HG03378 (cell line): ENCODE measurements around the gene TAF11L9.
"Not testable (repeated sequence)": the region's sequence is repeated elsewhere in the genome, so short reads cannot be mapped to it uniquely, and the experiment has no call there.

Experiments
- ATAC-seq: cut with Tn5 transposase; IDR thresholded peaks from one replicate; pipeline ENCODE4 v1.9.1; 2021; ENCODE audit warnings: mild to moderate bottlenecking, moderate library complexity; ENCODE audit not compliant: unreplicated experiment

TAF11L9 gene

DNA sequence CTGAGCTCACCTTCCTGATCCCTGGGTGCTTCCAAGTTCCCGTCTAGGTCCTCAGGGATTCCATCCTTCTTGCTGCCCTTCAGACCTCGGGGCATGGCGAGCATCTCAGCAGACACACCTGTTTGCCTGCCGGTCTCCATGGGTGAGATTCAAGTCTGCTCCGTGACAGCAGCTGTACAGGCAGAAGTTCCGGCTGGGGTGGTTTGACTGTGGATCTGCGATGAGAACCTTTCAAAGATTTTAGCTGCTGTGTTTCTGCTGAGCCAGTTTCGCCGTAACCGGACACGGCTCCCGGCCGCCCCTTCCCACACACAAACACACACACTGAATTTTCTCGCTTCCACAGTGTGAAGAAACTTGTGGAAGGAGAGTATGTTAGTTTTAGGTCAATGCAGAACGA is at the start of gene TAF11L9:
Gene TAF11L9 (minus strand): TSS at position 140 of the 400 bp plus-strand sequence.
- ATAC-seq = not testable (repeated sequence)

DNA sequence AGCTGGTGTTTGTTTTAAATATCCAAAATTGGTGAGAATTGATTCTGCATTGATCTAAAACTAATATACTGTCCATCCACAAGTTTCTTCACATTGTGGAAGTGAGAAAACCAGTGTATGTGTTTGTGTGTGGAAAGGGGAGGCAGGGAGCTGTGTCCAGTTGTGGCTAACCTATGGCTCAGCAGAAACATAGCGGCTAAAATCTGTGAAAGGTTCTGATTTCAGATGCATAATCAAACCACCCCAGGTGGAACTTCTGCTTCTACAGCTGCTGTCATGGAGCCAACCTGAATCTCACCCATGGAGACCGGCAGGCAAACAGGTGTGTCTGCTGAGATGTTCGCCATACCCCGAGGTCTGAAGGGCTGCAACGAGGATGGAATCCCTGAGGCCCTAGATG is 40.0 kb upstream of the TAF11L9 start, which contains the start of gene TAF11L14:
Gene TAF11L14 (plus strand): TSS at position 301 of the 400 bp plus-strand sequence.
- no peak for ATAC-seq

DNA sequence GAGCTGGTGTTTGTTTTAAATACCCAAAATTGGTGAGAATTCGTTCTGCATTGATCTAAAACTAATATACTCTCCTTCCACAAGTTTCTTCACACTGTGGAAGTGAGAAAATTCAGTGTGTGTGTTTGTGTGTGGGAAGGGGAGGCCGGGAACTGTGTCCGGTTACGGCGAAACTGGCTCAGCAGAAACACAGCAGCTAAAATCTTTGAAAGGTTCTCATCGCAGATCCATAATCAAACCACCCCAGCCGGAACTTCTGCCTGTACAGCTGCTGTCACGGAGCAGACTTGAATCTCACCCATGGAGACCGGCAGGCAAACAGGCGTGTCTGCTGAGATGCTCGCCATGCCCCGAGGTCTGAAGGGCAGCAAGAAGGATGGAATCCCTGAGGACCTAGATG is 37.6 kb upstream of the TAF11L9 start, which contains the start of gene TAF11L13:
Gene TAF11L13 (plus strand): TSS at position 301 of the 400 bp plus-strand sequence.
- not testable (repeated sequence) for ATAC-seq

DNA sequence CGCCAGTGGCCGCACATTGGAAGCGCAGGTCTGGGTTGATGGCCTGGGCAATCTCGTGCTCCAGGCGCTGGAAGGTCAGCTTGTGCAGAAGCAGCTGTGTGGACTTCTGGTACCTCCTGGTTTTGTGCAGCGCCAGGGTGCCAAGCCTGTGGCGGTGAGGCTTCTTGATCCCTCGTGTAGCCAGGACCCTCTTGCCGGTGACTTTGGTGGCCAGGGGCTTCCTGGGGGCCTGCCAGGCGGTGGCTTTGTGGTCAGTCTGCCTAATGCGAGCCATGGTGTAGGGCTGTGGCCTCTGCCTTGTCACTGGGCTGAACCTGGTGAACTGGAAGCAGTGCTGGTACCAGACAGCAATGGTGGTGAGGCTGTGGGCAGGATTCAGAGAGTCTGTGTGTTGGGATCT is 31.5 kb upstream of the TAF11L9 start:
- no peak for ATAC-seq

DNA sequence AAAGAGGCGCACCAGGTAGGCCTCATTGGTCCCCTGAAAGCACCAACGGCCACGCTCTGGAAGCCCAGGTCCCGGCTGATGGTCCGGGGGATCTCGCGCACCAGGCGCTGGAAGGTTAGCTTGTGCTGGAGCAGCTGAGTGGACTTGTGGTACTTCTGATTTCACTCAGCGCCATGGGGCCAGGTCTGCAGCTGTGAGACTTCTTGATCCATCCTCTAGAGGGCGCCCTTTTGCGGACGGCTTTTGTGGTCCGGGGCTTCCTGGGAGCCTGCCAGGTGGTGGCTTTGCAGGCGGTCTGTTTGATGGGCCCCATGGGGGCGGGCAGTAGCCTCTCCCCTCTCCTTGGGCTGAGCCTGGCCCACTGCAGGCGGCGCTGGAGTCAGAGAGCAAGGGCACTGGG is 26.4 kb upstream of the TAF11L9 start:
- ATAC-seq = no peak

DNA sequence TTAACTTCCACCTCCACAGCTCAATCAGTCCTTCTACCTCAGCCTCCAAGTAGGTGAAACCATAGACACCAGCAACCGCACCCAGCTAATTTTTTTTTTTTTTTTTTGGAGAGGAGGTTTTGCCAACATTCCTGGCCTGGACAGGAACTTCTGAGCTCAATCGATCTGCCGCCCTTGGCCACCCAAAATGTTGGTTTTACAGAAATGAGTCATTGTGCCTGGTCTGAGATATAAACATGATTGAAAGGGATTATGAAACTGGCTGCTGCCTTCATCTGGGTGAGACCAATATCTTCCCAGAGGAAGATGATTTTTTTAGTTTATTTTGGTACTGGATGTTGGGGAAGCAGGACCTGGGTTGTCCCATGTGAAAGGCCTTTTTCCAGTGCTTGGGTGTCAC is 25.2 kb upstream of the TAF11L9 start:
- ATAC-seq = no peak

DNA sequence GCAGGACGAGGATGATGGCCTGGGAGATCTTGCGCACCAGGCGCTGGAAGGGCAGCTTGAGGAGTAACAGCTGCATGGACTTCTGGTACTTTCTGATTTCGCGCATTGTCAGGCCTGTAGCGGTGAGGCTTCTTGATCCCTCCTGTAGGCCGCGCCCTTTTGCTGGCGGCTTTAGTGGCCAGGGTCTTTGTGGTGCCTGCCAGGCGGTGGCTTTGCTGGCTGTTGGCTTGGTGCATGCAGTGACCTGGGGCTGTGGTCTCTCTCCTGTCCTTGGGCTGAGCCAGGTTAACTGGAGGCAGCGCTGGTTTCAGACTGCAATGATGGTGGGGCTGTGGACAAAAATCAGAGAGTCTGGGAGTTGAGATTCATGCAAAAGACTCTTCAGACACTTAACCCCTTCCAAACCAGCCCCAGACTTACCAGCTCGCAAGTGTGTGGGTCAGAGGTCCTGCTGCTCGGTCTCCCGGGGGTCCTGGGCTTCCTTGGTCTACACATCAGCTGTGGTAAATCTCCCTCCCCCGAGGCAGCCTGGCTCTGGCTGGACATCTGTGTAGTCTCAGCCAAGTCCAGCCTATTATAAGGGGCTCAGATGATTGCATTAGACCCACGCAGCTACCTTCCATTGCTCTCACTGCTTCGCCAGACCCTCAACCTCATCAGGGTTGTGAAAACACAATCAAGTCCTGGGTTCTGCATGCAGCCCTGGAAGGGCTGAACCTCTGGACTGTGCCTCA is 20.8 kb upstream of the TAF11L9 start:
- ATAC-seq = no peak

DNA sequence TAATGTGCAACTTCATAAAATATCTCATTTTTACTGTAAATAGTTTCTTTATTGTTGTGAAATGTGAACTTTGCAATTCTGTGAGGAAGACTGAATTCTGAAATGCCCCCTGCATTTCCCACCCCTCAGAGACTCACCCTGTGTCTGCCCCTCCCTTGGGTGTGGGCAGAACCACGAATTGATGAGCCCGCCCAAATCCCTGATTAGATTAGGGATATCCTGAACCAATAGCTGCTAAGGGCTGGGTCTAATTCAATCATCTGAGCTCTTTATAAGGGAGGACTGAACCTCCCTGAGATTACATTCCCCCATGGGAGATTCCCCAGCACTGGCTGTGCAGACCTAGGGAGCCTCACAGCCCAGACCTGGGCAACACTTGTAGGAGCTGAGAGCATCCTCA is 15.9 kb upstream of the TAF11L9 start, which contains the start of gene TAF11L12:
Gene TAF11L12 (plus strand): TSS at position 301 of the 400 bp plus-strand sequence.
- not testable (repeated sequence) for ATAC-seq

DNA sequence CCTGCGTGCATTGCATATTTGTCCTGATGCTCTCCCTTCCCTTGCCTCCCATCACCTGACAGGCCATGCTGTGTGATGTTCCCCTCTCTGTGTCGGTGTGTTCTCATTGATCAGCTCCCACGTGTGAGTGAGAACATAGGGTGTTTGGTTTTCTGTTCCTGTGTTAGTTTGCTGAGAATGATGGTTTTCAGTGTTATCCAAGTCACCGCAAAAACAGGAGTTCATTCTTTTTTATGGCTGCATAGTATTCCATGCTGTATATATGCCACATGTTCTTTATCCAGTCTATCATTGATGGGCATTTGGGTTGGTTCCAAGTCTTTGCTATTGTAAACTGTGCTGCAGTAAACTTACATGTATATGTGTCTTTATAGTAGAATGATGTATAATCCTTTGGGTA is 13.3 kb upstream of the TAF11L9 start:
- ATAC-seq = not testable (repeated sequence)

DNA sequence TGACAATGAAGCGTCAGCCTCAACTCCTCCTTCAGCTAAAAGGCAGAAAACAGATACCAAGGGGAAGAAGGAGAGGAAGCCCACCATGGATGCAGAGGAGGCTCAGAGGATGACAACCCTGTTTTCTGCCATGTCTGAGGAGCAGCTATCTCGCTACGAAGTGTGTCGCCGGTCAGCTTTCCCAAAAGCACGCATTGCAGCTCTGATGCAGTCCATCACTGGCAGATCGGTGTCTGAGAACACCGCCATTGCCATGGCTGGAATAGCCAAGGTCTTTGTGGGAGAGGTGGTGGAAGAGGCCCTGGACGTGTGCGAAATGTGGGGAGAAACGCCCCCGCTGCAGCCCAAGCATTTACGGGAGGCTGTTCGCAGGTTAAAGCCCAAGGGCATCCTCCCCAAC is 10.8 kb upstream of the TAF11L9 start:
- no peak for ATAC-seq

DNA sequence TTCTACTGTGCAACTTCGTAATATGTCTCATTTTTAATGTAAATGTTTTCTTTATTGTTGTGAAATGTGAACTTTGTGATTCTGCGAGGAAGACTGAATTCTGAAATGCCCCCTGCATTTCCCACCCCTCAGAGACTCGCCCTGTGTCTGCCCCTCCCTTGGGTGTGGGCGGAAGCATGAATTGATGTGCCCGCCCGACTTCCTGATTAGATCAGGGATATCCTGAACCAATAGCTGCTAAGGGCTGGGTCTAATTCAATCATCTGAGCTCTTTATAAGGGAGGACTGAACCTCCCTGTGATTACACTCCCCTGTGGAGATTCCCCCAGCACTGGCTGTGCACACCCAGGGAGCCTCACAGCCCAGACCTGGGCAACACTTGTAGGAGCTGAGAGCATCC is 9.7 kb upstream of the TAF11L9 start, which contains the start of gene TAF11L11:
Gene TAF11L11 (plus strand): TSS at position 304 of the 400 bp plus-strand sequence.
- not testable (repeated sequence) for ATAC-seq

DNA sequence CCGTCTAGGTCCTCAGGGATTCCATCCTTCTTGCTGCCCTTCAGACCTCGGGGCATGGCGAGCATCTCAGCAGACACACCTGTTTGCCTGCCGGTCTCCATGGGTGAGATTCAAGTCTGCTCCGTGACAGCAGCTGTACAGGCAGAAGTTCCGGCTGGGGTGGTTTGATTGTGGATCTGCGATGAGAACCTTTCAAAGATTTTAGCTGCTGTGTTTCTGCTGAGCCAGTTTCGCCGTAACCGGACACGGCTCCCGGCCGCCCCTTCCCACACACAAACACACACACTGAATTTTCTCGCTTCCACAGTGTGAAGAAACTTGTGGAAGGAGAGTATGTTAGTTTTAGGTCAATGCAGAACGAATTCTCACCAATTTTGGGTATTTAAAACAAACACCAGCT is 3.5 kb upstream of the TAF11L9 start, which contains the start of gene TAF11L10:
Gene TAF11L10 (minus strand): TSS at position 101 of the 400 bp plus-strand sequence.
- not testable (repeated sequence) for ATAC-seq

DNA sequence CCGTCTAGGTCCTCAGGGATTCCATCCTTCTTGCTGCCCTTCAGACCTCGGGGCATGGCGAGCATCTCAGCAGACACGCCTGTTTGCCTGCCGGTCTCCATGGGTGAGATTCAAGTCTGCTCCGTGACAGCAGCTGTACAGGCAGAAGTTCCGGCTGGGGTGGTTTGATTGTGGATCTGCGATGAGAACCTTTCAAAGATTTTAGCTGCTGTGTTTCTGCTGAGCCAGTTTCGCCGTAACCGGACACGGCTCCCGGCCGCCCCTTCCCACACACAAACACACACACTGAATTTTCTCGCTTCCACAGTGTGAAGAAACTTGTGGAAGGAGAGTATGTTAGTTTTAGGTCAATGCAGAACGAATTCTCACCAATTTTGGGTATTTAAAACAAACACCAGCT is 3.3 kb downstream of the TAF11L9 start, which contains the start of gene TAF11L8:
Gene TAF11L8 (minus strand): TSS at position 101 of the 400 bp plus-strand sequence.
- ATAC-seq = not testable (repeated sequence)

DNA sequence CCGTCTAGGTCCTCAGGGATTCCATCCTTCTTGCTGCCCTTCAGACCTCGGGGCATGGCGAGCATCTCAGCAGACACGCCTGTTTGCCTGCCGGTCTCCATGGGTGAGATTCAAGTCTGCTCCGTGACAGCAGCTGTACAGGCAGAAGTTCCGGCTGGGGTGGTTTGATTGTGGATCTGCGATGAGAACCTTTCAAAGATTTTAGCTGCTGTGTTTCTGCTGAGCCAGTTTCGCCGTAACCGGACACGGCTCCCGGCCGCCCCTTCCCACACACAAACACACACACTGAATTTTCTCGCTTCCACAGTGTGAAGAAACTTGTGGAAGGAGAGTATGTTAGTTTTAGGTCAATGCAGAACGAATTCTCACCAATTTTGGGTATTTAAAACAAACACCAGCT is 8.5 kb downstream of the TAF11L9 start, which contains the start of gene TAF11L7:
Gene TAF11L7 (minus strand): TSS at position 101 of the 400 bp plus-strand sequence.
- ATAC-seq = not testable (repeated sequence)
